ENCODE results near the gene MT2A. TPM values are rescaled to one million over a fixed set of nuclear protein-coding genes. Genes with fewer than 3 reads are reported as not detected.

Gene MT2A
- total RNA-seq, 4 donors from 2014 or later, result 68.8 to 459 (median 89.3) TPM

DNA sequence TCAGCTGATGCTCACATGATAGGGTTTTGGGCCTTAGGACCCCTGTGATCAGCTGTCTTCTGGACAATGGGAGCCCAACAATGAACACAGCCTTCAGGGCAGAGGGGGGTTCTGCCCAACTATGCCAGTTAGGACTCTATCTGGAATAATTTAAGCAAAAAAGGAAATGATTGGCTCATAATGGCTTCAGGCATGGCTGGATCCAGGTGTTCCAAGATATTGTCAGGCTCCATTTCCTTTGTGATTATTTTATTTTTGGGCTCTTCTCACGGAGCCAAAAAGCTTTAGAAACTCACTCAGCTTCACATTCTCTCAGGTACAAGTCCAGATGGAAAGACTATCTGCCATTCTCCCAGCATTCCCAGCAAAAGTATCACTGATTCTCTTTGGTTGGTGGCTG is 2.9 kb upstream of the MT2A start:
- H3K27me3 ChIP-seq, result no peaks in the 10 kb centered on the region
- WGBS, 2 donors (ENCODE audit: low coverage in 1 of 2), result 67 to 79% methylated on average over 1 of the region's 1 CpG
- peak overlapping the region; percentile 87 to 91 (median 90) for H3K27ac ChIP-seq
- H3K4me1 ChIP-seq, result peaks cover 6 to 23% (median 15%) of the 10 kb centered on the region in 4 donors
- DNase-seq, result no peak
- intact Hi-C loops (cut with DNase I; ENCODE audit: low total_unique reads) (loop anchor here (5.0 kb wide), 1 partner anchor 77 kb away; the partner anchor contains the start of gene MT1X), in situ Hi-C loops (cut with MboI; ENCODE audit: low pct_ligation_motif_present in 1 of 4, low pct_unique_long_range_greater_than_20kb in 1 of 4, low sequenced_read_pairs in 3 of 4) (no loop called here)
- no peak overlapping the region for H3K4me3 ChIP-seq
- no peaks in the 10 kb centered on the region for H3K9me3 ChIP-seq
- H3K36me3 ChIP-seq, result no peaks in the 10 kb centered on the region
- TF ChIP-seq EP300 (IDR thresholded peaks at IDR 0.05; ENCODE audit: low read depth) (no peak), POLR2A (IDR thresholded peaks at IDR 0.05) (no peak), POLR2AphosphoS5 (IDR thresholded peaks at IDR 0.05) (no peak)
- TF ChIP-seq, protein P1, sequence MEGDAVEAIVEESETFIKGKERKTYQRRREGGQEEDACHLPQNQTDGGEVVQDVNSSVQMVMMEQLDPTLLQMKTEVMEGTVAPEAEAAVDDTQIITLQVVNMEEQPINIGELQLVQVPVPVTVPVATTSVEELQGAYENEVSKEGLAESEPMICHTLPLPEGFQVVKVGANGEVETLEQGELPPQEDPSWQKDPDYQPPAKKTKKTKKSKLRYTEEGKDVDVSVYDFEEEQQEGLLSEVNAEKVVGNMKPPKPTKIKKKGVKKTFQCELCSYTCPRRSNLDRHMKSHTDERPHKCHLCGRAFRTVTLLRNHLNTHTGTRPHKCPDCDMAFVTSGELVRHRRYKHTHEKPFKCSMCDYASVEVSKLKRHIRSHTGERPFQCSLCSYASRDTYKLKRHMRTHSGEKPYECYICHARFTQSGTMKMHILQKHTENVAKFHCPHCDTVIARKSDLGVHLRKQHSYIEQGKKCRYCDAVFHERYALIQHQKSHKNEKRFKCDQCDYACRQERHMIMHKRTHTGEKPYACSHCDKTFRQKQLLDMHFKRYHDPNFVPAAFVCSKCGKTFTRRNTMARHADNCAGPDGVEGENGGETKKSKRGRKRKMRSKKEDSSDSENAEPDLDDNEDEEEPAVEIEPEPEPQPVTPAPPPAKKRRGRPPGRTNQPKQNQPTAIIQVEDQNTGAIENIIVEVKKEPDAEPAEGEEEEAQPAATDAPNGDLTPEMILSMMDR (IDR thresholded peaks at IDR 0.05), result no peak

DNA sequence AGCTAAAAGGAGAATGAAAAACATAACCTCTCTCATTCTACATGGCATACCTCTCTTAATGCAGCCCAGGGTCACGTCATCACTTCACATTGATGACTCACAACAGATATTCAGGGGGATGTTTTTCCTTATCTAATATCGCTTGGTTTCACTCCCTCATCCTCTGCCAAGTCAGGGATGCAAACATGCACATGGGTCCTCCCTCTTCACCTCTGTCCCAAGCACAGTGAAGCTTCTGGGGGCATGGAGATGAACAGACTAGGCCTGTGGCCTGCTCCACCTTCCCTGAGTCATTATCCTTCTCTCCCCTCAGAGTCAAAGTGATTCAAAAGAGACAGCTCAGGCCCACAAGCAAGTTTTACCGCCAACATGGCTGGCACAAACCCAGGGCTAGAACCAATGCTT is 2.3 kb upstream of the MT2A start:
- TF ChIP-seq POLR2A (IDR thresholded peaks at IDR 0.05), result no peak
- no peak for TF ChIP-seq EP300 (IDR thresholded peaks at IDR 0.05; ENCODE audit: low read depth)
- TF ChIP-seq, protein P1 (IDR thresholded peaks at IDR 0.05), result no peak
- no peak for TF ChIP-seq POLR2AphosphoS5 (IDR thresholded peaks at IDR 0.05)
- DNase-seq, result no peak
- Histone ChIP-seq H3K27ac (peak overlapping the region; percentile 87 to 91 (median 90)), H3K36me3 (no peaks in the 10 kb centered on the region), H3K9me3 (no peaks in the 10 kb centered on the region), H3K27me3 (no peaks in the 10 kb centered on the region), H3K4me3 (no peak overlapping the region), H3K4me1 (peaks cover 6 to 25% (median 18%) of the 10 kb centered on the region in 4 donors)
- 67 to 83% methylated on average over 1 to 3 of the region's 3 CpGs for WGBS, 2 donors (ENCODE audit: low coverage in 1 of 2)
- in situ Hi-C loops (cut with MboI; ENCODE audit: low pct_ligation_motif_present in 1 of 4, low pct_unique_long_range_greater_than_20kb in 1 of 4, low sequenced_read_pairs in 3 of 4), result no loop called here
- intact Hi-C loops (cut with DNase I; ENCODE audit: low total_unique reads), result loop anchor here (5.0 kb wide), 1 partner anchor 76 kb away; the partner anchor contains the start of gene MT1X

DNA sequence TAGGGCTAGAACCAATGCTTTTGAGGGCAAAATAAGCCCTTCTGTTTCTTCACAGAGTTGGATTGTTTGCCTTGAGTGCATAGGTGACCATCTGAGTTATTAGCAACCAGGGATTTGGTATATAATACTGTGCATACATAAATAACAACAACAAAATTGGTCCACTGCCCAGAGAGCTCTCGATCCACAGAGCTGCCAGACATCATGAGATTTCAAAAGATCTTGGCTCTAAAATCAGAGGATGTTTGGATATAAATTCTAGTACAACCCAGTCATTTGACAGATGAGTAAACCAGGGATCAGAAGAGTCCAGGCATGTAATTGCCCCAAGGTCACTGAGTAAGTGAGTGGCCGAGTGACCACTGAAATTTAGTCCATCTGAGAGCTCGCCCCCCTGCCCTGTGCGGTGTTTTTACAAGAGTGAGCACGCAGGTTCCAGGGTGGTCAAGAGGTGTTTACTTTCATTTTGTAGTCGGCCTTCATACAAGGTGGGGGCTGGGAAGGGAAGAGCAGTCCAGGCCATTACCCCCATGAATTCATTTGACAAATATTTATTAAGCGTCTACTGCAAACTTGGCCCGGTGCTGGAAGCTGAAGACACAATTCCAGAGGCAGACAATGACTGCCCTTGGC is 1.8 kb upstream of the MT2A start:
- 61 to 76% methylated on average over 2 to 8 of the region's 8 CpGs for WGBS, 2 donors (ENCODE audit: low coverage in 1 of 2)
- TF ChIP-seq, protein P1 (IDR thresholded peaks at IDR 0.05), result no peak
- TF ChIP-seq POLR2AphosphoS5 (IDR thresholded peaks at IDR 0.05), result peak in 1 of 3 donors; percentile 51
- no peaks in the 10 kb centered on the region for H3K36me3 ChIP-seq
- H3K4me1 ChIP-seq, result peaks cover 6 to 25% (median 19%) of the 10 kb centered on the region in 4 donors
- intact Hi-C loops (cut with DNase I; ENCODE audit: low total_unique reads) (loop anchor here (5.0 kb wide), 1 partner anchor 76 kb away; the partner anchor contains the start of gene MT1X), in situ Hi-C loops (cut with MboI; ENCODE audit: low pct_ligation_motif_present in 1 of 4, low pct_unique_long_range_greater_than_20kb in 1 of 4, low sequenced_read_pairs in 3 of 4) (no loop called here)
- H3K27me3 ChIP-seq, result no peaks in the 10 kb centered on the region
- DNase-seq, result no peak
- H3K4me3 ChIP-seq, result no peak overlapping the region
- no peaks in the 10 kb centered on the region for H3K9me3 ChIP-seq
- peak overlapping the region; percentile 87 to 91 (median 90) for H3K27ac ChIP-seq

DNA sequence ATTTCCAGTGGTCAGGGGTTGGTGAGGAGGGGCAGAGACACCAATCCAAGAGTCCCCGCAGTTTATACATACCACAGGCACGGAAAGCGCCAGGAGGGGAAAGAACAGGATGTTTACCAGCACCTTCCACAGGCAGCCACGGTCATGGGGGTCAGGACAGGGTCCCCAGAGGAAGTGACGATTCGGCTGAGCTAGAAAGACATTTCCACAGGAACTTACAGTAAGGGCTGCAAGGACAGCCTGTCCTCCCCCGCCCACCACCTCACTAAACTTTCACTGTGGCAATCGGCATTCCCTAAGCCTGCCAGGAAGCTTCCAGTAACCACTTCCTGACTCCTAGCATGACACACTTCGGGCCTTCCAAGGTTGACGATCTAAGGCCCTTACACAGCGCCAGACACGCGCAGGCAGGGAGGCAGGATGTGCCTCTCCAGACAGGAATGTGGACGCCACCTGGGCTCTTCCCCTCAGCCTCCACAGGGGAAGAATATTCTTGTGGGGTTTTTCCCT is 1.2 kb upstream of the MT2A start:
- Histone ChIP-seq H3K4me1 (peaks cover 6 to 25% (median 19%) of the 10 kb centered on the region in 4 donors), H3K36me3 (no peaks in the 10 kb centered on the region), H3K27me3 (no peaks in the 10 kb centered on the region), H3K27ac (peak overlapping the region; percentile 87 to 91 (median 90)), H3K4me3 (no peak overlapping the region), H3K9me3 (no peaks in the 10 kb centered on the region)
- DNase-seq, result peak; percentile 67
- TF ChIP-seq EP300 (IDR thresholded peaks at IDR 0.05; ENCODE audit: low read depth) (peak; percentile 99), POLR2AphosphoS5 (IDR thresholded peaks at IDR 0.05) (peak; percentile 89 to 94 (median 92)), POLR2A (IDR thresholded peaks at IDR 0.05) (no peak)
- TF ChIP-seq, protein P1 (IDR thresholded peaks at IDR 0.05), result no peak
- intact Hi-C loops (cut with DNase I; ENCODE audit: low total_unique reads) (loop anchor here (5.0 kb wide), 1 partner anchor 75 kb away; the partner anchor contains the start of gene MT1X), in situ Hi-C loops (cut with MboI; ENCODE audit: low pct_ligation_motif_present in 1 of 4, low pct_unique_long_range_greater_than_20kb in 1 of 4, low sequenced_read_pairs in 3 of 4) (no loop called here)
- 73% methylated on average over 14 of the region's 14 CpGs; no CpG with 5 or more reads in 1 of the 2 donors for WGBS, 2 donors (ENCODE audit: low coverage in 1 of 2)

All from transverse colon (tissue), 4 donors.